BJ (cell line): ENCODE measurements around the gene FAM240A. TPM values are rescaled to one million over a fixed set of nuclear protein-coding genes. Genes with fewer than 3 reads are reported as not detected.

Experiments used
- CTCF ChIA-PET: fragments of 350-600 bp; formaldehyde crosslinking; extraction: SDS; loops from one replicate; lab custom pipeline; 2021; ENCODE audit warnings: antibody characterized with exemption, inconsistent platforms; lab: Yijun Ruan, JAX
- POLR2A ChIA-PET: fragments of 300-600 bp; sonication (Branson Sonifier 250); formaldehyde crosslinking; extraction: SDS; loops from one replicate; lab custom pipeline; 2021; ENCODE audit warnings: antibody characterized with exemption; lab: Charles Lee
- DNase-seq: peaks from one replicate; pipeline ENCODE4 v3.0.0-alpha.2; 2011; ENCODE audit warnings: low read depth
- H3K27me3 ChIP-seq: 2 replicates; pipeline ENCODE4 v1.6.0; 2011; ENCODE audit warnings: low read length; ENCODE audit not compliant: control insufficient read depth, insufficient read depth
- H3K36me3 ChIP-seq: 2 replicates; pipeline ENCODE4 v1.5.1; 2011; ENCODE audit warnings: low read length; ENCODE audit not compliant: control insufficient read depth, insufficient read depth
- H3K4me3 ChIP-seq: 2 replicates; pipeline ENCODE4 v1.5.1; 2011; ENCODE audit warnings: low read depth, mild to moderate bottlenecking, control low read depth, low read length
- polyA plus RNA-seq: library from polyadenylated mRNA; depleted of rRNA; stranded (reverse); fragments of >200 nt; gene quantifications from 2 replicates; pipeline ENCODE4 v1.2.3, GENCODE V29; 2011
- TF ChIP-seq, protein P1 (sequence below): IDR thresholded peaks from 2 replicates; pipeline ENCODE4 v1.5.1; 2011; ENCODE audit warnings: low read depth, mild to moderate bottlenecking, control low read depth, inconsistent platforms, low read length, moderate library complexity; ENCODE audit not compliant: insufficient read depth

The FAM240A gene
- polyA plus RNA-seq, 1 experiment: not detected

DNA sequence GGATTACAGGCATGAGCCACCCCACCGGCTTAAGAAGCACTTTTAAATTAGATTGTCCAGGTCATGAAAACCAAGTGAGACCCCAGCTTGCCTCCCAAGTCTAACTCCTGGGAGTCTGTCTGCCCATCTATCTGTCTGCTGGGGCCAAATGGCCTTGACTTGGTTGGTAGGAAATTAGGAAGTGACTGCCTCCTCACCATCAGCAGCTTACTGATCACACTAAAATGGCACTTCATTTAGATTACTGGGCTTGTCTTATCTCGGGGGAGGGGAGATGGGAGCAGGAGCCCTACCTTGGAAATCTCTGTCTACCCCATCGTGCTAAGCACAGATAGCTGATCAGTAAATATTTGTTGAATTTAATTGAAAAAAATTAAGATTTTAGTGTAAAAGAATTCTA, 40.6 kb upstream of the FAM240A start:
- TF ChIP-seq, protein P1, sequence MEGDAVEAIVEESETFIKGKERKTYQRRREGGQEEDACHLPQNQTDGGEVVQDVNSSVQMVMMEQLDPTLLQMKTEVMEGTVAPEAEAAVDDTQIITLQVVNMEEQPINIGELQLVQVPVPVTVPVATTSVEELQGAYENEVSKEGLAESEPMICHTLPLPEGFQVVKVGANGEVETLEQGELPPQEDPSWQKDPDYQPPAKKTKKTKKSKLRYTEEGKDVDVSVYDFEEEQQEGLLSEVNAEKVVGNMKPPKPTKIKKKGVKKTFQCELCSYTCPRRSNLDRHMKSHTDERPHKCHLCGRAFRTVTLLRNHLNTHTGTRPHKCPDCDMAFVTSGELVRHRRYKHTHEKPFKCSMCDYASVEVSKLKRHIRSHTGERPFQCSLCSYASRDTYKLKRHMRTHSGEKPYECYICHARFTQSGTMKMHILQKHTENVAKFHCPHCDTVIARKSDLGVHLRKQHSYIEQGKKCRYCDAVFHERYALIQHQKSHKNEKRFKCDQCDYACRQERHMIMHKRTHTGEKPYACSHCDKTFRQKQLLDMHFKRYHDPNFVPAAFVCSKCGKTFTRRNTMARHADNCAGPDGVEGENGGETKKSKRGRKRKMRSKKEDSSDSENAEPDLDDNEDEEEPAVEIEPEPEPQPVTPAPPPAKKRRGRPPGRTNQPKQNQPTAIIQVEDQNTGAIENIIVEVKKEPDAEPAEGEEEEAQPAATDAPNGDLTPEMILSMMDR: no peak
- no peak for DNase-seq
- Histone ChIP-seq H3K36me3 (no peaks in the 10 kb centered on the region), H3K4me3 (no peak overlapping the region), H3K27me3 (peaks cover 2% of the 10 kb centered on the region; the same call in 1 of the 2 replicates)
- POLR2A ChIA-PET: no interaction called here
- CTCF ChIA-PET: interaction anchor here (0.6 kb wide), 1 partner anchor 503 kb away, joined by 3 read pairs; no protein-coding TSS in a partner anchor

DNA sequence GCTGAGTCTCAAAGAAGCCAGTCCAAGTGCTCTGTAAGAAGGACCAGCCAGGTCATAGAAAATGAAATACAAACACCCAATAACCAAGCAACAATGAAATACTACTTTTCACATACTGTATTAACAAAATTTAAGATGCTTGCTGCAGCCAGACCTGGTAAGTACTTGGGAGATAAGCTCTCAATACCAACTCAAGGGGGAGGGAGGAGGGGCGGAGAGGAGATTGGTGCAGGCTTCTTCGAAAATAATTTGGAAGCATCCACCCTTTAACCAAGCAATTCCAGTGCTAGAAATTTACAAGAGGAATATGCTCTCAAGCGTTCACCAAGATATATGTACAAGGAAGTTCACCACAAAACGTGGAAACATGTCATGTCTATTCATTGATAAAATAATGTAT, 38.6 kb upstream of the FAM240A start:
- no peak for DNase-seq
- no peaks in the 10 kb centered on the region for H3K36me3 ChIP-seq
- TF ChIP-seq, protein P1: no peak
- ChIA-PET POLR2A (no interaction called here), CTCF (no interaction called here)
- H3K4me3 ChIP-seq: no peak overlapping the region
- peaks cover 2% of the 10 kb centered on the region; the same call in 1 of the 2 replicates for H3K27me3 ChIP-seq

DNA sequence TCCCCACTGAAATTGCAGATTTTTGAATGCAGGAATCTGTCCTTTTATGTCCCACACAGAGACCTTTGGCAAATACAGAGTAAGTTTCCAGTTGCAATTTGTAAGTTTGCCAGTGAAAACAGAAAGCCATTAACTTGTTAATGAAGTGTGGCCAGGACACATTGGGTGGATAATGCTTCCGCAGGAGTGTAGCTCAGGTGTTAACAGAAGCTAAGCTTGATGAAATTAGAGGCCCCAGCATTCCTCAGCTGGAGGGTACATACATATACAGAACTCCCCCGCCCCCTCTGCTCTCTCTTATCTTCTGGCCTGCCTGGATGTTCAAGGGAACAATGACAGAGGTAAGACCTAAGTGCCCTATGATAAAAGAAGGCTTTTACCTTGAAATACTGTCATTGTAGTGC, 38.1 kb upstream of the FAM240A start:
- ChIA-PET POLR2A (no interaction called here), CTCF (no interaction called here)
- TF ChIP-seq, protein P1: no peak
- Histone ChIP-seq H3K27me3 (peaks cover 2% of the 10 kb centered on the region; the same call in 1 of the 2 replicates), H3K4me3 (no peak overlapping the region), H3K36me3 (no peaks in the 10 kb centered on the region)
- no peak for DNase-seq

DNA sequence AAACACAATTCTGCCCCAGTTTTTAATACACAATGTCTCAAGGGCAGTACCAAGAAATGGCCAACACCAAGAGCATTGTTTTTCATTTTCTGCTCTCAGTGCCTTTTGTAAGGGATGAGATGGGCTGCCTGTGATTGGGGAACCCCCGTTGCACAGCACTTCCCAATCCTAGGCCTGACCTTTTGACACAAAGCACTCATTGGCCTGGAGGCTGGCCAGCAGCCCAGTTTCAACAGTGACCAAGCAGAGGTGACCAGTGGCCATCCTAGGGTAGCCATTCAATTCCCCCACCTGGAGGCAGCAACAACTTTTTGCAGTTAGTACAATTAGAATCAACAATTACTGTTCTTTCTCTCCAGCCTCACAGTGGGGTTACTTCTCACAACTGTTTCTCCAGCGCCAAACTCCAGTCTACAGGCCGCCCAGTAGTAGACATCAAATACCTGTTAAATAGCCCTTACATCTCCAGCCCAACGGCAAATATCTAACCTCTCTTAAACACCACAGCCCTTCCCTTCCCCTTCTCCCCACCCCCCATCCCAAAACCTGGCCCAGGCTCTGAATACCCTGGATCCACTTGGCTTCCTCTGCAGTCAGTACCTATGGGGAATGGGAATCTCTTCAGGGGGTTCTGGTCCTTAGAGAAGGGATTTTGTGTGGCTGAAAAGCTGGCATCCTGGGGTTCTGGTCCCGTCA, 37.3 kb upstream of the FAM240A start:
- no peak for DNase-seq
- Histone ChIP-seq H3K36me3 (no peaks in the 10 kb centered on the region), H3K4me3 (no peak overlapping the region), H3K27me3 (peaks cover 2% of the 10 kb centered on the region; the same call in 1 of the 2 replicates)
- POLR2A ChIA-PET: no interaction called here
- TF ChIP-seq, protein P1: no peak
- CTCF ChIA-PET: interaction anchor here (1.1 kb wide), 1 partner anchor 17 kb away, joined by 4 read pairs; no protein-coding TSS in a partner anchor

DNA sequence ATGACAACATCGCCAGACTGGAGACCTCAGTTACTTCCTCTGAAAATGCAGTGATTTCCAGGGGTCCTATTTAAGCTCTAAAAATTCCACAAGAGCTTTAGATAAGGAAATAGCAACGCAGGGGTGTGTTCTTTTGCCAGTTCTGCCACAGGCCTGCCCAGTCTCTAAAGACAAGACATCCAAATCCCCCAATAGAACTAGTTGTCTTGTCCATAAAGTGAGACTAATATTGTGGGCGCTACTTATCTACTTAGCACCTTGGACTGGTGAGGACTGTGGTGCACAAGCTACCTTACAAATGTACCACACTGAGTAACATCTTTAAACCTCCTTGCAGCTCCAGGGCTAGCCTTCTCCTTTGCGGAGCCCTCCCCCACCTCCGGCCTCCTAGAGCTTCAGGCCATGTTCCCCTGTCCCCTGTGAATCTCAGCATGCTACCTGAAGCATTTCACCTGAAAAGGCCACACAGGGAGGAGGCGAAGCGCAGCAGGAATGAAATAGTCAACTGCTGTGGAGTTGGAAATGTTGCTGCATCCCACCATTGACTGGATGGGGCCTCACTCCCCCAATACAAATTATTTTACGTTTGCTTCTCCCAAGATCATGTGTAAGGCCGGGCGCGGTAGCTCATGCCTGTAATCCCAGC, 36.6 kb upstream of the FAM240A start:
- H3K4me3 ChIP-seq: no peak overlapping the region
- peaks cover 3% of the 10 kb centered on the region for H3K27me3 ChIP-seq
- no peaks in the 10 kb centered on the region for H3K36me3 ChIP-seq
- ChIA-PET POLR2A (no interaction called here), CTCF (interaction anchor here (0.7 to 1.1 kb wide), 2 partner anchors 17 to 53 kb away, joined by 3 to 4 read pairs; no protein-coding TSS in a partner anchor)
- TF ChIP-seq, protein P1: no peak
- DNase-seq: no peak
